Urinary bladder (tissue), 4 donors: ENCODE results near the gene ROBO2. TPM values are rescaled to one million over a fixed set of nuclear protein-coding genes. Genes with fewer than 3 reads are reported as not detected.

Source experiments
- DNase-seq: peaks from one replicate; pipeline ENCODE4 v3.0.0-alpha.2; 2015; ENCODE audit errors: extremely low spot score
- H3K27ac ChIP-seq: one replicate; pipeline ENCODE4 v1.5.1; 2013; ENCODE audit warnings: low read depth, mild to moderate bottlenecking, moderate library complexity
- H3K36me3 ChIP-seq: one replicate; pipeline ENCODE4 v1.6.1; 2013; ENCODE audit warnings: mild to moderate bottlenecking, moderate library complexity; ENCODE audit not compliant: insufficient read depth
- H3K4me1 ChIP-seq: one replicate; pipeline ENCODE4 v1.6.1; 2013; ENCODE audit warnings: mild to moderate bottlenecking, moderate library complexity; ENCODE audit not compliant: insufficient read depth
- H3K4me3 ChIP-seq: one replicate; pipeline ENCODE4 v1.5.1; 2013; ENCODE audit warnings: low read depth, low read length
- WGBS: extraction: QIAGEN DNeasy Blood & Tissue Kit; methylation state at CpG from one replicate; pipeline ENCODE4 v1.1.7; 2013; 5-methylcytosine and 5-hydroxymethylcytosine counted together
- polyA plus RNA-seq: library from polyadenylated mRNA; stranded (reverse); fragments of 200-250 nt; gene quantifications from one replicate; pipeline ENCODE4 v1.2.3, GENCODE V29; 2013
- total RNA-seq: library from RNA; depleted of rRNA; stranded (reverse); fragments of >200 nt; gene quantifications from one replicate; pipeline ENCODE4 v1.2.3, GENCODE V29; 2014
- donor health status: healthy with polysubstance abuse.
- donor health status: healthy.

ROBO2 gene
- total and polyA plus RNA-seq, 2 donors: 1.4 to 38.1 TPM

DNA sequence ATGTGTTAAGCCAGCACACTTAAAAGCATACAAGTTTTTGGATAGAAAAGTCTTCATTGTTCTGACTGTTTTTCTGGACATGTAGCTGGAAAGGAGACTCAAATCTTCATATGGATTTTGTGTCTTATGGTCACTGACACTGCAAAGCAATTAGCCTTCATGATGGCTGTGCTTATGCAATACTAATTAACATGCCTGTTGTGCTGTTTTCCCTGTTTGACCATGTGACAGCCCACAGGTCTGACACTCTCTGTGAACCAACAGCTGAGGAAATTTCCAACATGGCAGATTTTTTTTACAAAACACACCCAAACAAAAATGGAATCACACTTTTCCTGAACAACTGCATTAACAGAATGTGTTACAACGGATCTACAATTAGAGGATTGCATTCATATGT is 248.4 kb downstream of the ROBO2 start:
- H3K36me3 ChIP-seq: no peaks in the 10 kb centered on the region
- WGBS: 89% methylated on average over 1 of the region's 1 CpG
- no peak for DNase-seq

DNA sequence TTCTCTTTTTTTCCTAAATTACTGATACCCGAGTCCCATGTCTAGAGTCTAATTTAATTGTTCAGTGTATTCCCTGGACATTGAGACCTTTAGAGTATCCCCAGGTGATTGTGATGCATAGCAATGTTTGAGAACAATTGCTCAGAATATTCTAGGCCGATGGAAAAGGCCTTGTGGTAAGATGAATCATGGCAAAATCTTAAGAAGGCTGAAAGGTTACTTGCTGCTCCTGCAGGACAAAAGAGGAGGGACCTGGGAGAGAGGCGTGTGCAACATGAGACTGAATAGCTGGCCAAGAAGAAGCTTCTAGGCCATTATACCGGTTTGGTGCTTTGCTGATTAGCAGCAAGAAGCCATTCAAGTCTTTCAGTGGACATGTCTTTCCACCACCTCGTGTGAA is 256.6 kb downstream of the ROBO2 start:
- Histone ChIP-seq H3K36me3 (no peaks in the 10 kb centered on the region), H3K4me1 (no peaks in the 10 kb centered on the region), H3K4me3 (no peak overlapping the region), H3K27ac (no peak overlapping the region)
- no peak for DNase-seq
- WGBS: 87% methylated on average over 5 of the region's 5 CpGs

More for the DNA sequence above, 248.4 kb downstream of the ROBO2 start:
- Histone ChIP-seq H3K27ac (no peak overlapping the region), H3K4me1 (no peaks in the 10 kb centered on the region), H3K4me3 (no peak overlapping the region)

DNA sequence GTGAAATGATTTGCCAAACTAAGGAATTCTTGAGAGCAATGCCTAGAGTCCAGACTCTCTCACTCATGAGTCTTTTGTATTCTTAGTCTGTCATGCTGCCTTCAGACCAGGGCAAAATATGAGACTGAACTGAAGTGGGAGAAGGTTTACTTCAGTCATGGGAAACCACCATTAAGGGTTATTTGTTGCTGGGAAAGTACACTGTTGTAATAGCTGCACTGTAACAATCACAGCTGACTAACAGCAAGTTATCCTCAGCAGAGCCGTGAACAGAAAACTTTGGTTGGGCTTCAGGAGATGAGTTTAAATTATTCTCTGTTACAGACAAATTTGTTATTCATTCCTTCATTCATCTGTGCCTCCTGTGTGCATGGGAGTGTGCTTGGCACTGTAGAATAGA is 258.5 kb downstream of the ROBO2 start:
- H3K27ac ChIP-seq: no peak overlapping the region
- H3K4me1 ChIP-seq: no peaks in the 10 kb centered on the region
- WGBS: 30% methylated on average over 1 of the region's 1 CpG
- DNase-seq: no peak
- H3K4me3 ChIP-seq: no peak overlapping the region
- no peaks in the 10 kb centered on the region for H3K36me3 ChIP-seq

DNA sequence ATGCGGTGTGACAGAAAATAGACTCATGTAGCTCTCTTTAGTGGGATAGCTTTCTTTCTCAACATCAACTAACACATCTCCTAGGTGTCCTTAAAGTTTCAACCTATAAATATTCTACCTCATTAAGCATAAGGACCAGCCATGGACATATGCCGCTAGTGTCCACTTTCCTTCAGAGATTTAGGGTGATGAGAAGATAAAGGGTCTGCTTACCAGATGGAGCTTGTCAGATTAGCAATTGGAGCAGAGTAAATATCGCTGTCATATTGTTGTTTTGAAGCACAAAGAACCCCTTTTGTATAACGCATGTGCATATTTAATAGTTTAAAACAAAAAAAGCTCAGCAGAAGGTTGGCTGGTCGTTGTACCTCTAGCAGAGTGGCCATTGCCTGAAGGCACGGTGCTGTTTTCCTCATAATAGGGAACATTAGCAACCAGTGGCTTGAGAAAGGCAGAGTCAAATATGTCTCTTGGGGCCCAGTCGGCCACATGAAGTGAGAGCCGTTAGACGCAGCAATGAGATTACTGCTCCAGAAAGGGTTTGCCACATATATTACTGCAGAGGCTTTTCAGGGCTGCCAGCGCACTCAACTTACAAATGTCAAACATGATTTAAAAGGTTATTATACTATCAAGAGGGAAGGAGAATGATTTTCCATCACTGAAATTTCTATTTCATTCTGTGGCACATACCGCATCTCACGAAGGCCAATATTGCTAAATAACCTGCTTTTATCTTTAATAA is 264.2 kb downstream of the ROBO2 start:
- H3K4me3 ChIP-seq: no peak overlapping the region
- DNase-seq: no peak
- 75% methylated on average over 12 of the region's 12 CpGs for WGBS
- H3K4me1 ChIP-seq: no peaks in the 10 kb centered on the region
- H3K36me3 ChIP-seq: no peaks in the 10 kb centered on the region
- H3K27ac ChIP-seq: no peak overlapping the region

DNA sequence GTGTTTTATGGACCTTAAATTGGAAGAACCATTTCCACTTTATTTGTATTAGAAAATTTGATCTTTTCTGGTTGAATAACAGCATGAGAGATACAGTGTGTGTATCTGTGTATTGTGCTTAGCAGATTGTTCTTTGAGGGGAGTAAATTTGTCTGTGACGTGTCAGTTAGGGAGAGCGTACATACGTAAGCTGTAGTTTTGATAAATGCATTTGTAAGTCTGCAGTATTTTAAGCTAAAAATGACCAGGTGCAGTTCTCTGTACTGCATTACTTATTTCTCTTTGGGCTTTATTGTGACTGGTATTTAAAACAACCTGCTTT is 264.8 kb downstream of the ROBO2 start:
- H3K36me3 ChIP-seq: no peaks in the 10 kb centered on the region
- no peaks in the 10 kb centered on the region for H3K4me1 ChIP-seq
- H3K4me3 ChIP-seq: no peak overlapping the region
- no peak for DNase-seq
- H3K27ac ChIP-seq: no peak overlapping the region
- 32% methylated on average over 3 of the region's 3 CpGs for WGBS

DNA sequence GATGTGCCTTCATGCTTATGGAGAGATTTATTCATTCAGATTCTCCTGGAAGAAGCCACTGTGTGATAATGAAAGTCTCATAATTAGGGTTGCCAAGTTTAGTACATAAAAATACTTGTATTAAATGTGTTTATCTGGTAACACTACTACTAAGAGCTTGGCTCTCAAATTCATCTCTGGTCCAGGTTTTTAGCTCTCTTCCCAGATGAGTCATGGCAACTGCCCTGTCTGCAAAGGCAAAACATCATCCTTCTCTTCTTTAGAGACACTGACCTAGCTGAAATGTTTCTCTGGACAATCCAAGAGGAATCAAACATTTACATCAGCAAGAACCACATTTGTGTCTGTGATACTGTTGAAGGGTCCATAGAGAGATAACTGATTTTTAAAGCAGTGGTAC is 269.6 kb downstream of the ROBO2 start:
- DNase-seq: no peak
- Histone ChIP-seq H3K27ac (no peak overlapping the region), H3K4me3 (no peak overlapping the region), H3K4me1 (no peaks in the 10 kb centered on the region), H3K36me3 (no peaks in the 10 kb centered on the region)

DNA sequence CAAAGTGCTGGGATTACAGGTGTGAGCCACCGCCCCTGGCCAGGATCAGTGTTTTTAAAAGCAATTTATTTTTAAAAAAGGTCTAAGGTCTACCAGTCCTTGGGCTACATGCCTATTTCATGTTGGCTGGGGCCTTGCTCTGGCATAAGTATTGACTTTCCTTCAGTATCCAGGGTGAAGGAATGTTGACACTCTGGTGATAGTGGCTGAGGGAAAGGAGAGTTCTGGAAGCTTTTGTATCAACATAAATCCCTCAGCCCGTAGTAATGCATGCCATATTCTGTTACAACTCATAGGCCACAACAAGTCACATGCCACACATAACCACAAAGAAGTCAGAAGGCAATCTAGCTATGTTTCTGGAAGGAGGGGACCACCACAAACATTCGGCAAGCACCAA is 273.9 kb downstream of the ROBO2 start:
- no peak overlapping the region for H3K4me3 ChIP-seq
- H3K36me3 ChIP-seq: no peaks in the 10 kb centered on the region
- no peak overlapping the region for H3K27ac ChIP-seq
- H3K4me1 ChIP-seq: no peaks in the 10 kb centered on the region
- WGBS: 83% methylated on average over 3 of the region's 3 CpGs
- DNase-seq: no peak

DNA sequence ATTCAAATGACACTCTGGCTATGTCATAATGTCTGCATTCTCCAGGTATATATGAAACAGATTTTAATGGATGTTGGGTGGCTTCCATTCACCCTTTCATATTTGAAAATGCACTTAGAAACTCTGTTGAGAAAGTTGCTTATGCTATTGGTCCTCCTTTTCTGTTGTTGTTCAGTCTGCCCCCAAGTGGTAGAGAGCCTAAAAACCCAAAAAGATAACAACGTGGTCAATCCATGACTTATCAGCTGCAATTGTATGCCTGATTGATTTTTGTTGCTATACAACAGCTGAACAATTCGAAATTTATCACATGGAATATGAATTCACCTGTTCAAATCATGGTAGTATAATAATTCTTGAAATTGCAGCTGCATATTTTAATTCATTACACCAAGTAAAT is 279.8 kb downstream of the ROBO2 start:
- H3K4me1 ChIP-seq: no peaks in the 10 kb centered on the region
- H3K27ac ChIP-seq: no peak overlapping the region
- no peaks in the 10 kb centered on the region for H3K36me3 ChIP-seq
- 53% methylated on average over 2 of the region's 2 CpGs for WGBS
- no peak for DNase-seq
- no peak overlapping the region for H3K4me3 ChIP-seq

DNA sequence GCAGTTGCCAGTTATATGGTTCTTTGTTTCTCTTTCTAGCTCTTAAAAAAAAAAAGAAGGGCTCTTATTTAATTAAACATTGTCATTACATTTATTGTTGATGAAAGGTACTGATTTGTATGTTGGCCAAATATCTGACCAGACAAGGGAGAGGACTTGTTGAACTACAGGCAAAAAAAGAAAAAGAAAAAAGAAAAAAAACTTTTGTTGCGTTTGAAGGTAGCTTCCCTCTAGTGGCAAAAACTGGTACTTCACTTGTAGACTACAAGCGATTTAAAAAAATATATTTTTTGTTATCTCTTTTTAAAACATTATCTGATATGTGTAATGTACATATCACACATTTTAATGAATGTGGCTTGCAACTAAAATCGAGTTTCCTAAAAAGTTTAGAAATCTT is 280.6 kb downstream of the ROBO2 start:
- 16% methylated on average over 3 of the region's 3 CpGs for WGBS
- no peaks in the 10 kb centered on the region for H3K36me3 ChIP-seq

DNA sequence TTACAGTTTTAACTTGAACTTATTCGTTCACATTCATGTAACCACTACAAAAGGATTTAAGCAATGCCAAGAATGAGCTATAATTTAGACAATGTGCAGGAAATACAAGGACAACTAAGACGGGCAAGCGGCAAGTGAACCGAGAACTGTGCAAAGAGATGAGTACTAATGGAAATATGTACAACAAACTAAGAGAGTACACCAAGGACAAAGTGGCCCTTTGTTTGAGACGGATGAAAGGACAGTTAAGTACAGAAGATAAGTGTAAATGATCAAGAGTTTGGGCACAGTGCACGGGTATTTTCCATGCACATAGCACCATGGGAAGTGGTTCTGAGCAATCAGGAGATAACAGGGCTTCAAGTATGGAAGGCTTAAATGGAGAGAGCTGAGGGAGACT is 281.7 kb downstream of the ROBO2 start:
- Histone ChIP-seq H3K27ac (no peak overlapping the region), H3K4me1 (no peaks in the 10 kb centered on the region), H3K36me3 (no peaks in the 10 kb centered on the region), H3K4me3 (no peak overlapping the region)
- 76% methylated on average over 6 of the region's 6 CpGs for WGBS
- no peak for DNase-seq

More for the DNA sequence above, 280.6 kb downstream of the ROBO2 start:
- H3K27ac ChIP-seq: no peak overlapping the region
- DNase-seq: no peak
- no peak overlapping the region for H3K4me3 ChIP-seq
- H3K4me1 ChIP-seq: no peaks in the 10 kb centered on the region

DNA sequence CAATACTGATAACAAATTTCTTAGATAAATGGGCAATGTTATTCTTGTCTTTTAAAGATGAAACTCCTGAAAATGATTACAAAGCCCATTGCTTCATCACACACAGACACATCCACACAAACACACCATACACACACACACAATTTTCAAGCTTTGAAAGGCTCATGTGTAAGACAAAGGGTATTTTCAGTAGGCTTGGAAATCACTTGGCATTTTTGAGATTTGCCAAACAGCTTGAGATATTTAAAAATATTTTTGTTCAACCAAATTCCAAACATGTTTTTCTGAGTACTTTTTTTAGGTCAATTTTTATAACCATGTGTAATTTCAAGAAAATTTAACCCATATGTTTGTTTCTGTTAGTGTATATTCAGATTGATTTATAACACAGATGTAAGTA is 283.7 kb downstream of the ROBO2 start:
- Histone ChIP-seq H3K36me3 (no peaks in the 10 kb centered on the region), H3K4me3 (no peak overlapping the region), H3K27ac (no peak overlapping the region), H3K4me1 (no peaks in the 10 kb centered on the region)
- DNase-seq: no peak

DNA sequence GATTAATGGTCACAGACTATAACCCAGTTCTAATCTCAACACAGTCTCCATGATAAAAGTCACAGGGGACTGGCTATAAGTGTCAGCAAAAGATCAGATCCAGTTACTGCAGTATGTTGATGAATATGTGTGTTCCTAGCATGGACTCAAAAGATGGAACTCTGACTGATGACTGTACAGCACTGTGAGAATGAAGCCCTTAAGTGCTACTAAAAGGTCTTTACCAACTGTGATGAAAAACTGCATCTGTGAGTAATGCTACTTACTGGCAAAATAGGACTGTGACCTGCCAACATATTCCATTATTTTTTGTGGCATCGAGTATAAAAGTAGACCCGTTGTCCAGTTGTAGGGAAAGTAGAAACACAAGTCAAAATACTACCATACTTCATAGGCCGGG is 284.2 kb downstream of the ROBO2 start:
- H3K4me3 ChIP-seq: no peak overlapping the region
- DNase-seq: no peak
- H3K4me1 ChIP-seq: no peaks in the 10 kb centered on the region
- H3K27ac ChIP-seq: no peak overlapping the region
- WGBS: 95% methylated on average over 3 of the region's 3 CpGs
- no peaks in the 10 kb centered on the region for H3K36me3 ChIP-seq

DNA sequence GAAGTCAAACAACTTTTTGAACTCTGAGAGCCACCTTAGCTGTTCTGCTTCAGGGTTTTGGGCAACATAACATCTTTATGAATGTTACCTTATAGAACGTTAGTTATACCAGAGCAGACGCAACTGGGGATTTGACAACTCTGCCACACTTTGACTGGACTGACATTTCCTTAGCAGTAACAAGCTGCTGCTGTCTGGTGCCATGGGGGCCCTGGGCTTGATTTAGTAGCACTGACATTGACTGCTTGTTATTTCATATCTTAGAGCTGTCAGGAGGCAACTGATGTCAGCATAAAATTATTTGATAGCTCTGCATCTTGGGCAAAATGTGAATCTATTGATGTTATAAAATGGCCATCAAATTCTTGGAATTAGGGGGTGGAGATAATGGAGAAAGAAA is 285.4 kb downstream of the ROBO2 start:
- Histone ChIP-seq H3K27ac (no peak overlapping the region), H3K36me3 (no peaks in the 10 kb centered on the region), H3K4me3 (no peak overlapping the region), H3K4me1 (no peaks in the 10 kb centered on the region)
- no peak for DNase-seq
- 91% methylated on average over 2 of the region's 2 CpGs for WGBS

DNA sequence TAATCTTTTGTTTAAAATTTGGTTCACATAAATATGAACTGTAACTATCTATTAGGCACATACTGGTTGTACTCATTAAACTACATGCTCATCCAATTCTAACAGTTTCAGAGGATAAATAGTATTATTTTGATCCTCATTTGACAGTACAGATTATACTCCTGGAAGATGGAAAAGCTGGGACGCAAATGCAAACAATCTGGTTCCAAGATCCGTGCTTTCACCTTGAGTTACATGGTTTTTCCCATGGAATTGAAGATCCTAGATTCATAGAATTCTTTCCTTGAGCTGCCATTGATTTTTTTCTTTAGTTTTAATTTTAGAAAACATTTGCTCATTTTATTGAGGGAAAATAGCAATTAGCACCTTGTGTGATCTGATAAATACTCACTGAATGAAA is 285.8 kb downstream of the ROBO2 start:
- WGBS: 91% methylated on average over 2 of the region's 2 CpGs

DNA sequence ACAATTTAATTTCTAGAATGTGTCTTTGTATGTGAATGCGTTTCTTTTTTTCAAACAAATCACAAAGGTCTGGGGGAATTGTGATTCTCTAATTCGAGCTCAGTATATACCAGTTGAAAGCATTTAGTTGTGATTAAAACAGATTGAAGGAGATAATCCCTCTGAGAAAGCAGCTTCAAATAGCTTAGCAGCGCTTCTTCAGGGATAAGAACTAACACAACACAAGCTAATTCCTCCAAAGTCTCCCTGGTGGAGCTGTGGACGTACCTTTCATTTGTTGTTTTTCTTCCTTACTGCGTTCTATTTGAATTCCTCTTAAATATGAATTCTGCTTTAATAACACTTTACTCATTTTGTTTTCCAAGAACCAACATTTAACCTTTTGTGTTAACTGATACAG is 286.7 kb downstream of the ROBO2 start:
- Histone ChIP-seq H3K4me1 (no peaks in the 10 kb centered on the region), H3K36me3 (no peaks in the 10 kb centered on the region), H3K4me3 (no peak overlapping the region), H3K27ac (no peak overlapping the region)
- WGBS: 90% methylated on average over 5 of the region's 5 CpGs
- no peak for DNase-seq

More for the DNA sequence above, 285.8 kb downstream of the ROBO2 start:
- no peaks in the 10 kb centered on the region for H3K36me3 ChIP-seq
- H3K4me3 ChIP-seq: no peak overlapping the region
- DNase-seq: no peak
- no peak overlapping the region for H3K27ac ChIP-seq
- H3K4me1 ChIP-seq: no peaks in the 10 kb centered on the region
